Measurements from ENCODE around the gene RSKR.

The RSKR gene

DNA sequence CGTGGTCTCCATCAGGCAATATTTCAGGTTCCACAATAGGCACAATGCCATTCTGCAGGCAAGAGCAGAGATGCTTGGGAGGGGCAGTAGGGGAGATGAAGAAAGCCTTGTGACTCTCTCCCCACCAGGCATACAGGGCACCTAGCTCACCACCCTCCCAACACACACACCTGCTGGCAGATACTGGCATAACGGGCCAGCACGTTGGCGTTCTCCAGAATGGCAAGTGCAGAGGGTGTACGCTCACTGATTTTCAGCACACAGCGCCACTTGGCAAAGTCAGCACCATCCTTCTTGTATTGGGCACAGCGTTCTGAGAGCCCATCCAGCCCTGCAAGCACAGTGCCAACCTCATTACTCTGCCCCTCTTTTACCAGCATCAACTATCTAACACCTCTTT is 39.5 kb downstream of the RSKR start:
- Histone ChIP-seq H3K9me3 (ENCODE audit: insufficient read depth, low read length, severe bottlenecking) (no peaks in the 10 kb centered on the region), H3K4me1 (ENCODE audit: insufficient read depth, low read length) (peaks cover 28% of the 10 kb centered on the region), H2AFZ (ENCODE audit: low read depth, low read length) (no peak overlapping the region), H3K4me3 (ENCODE audit: low read depth in 1 of 2, low read length in 2 of 2) (no peak overlapping the region), H4K20me1 (ENCODE audit: insufficient read depth, low read length) (no peaks in the 10 kb centered on the region; the same call in 1 of the 2 replicates), H3K79me2 (ENCODE audit: insufficient read depth, low read length) (peaks cover 23% of the 10 kb centered on the region), H3K27me3 (ENCODE audit: insufficient read depth, low read length, poor library complexity) (no peaks in the 10 kb centered on the region), H3K4me2 (ENCODE audit: insufficient read depth, low read length) (no peak overlapping the region), H3K9ac (ENCODE audit: low read depth, low read length) (no peak overlapping the region), H3K27ac (ENCODE audit: low read length) (no peak overlapping the region), H3K36me3 (ENCODE audit: insufficient read depth, low read length) (peaks cover 38% of the 10 kb centered on the region)
- TF ChIP-seq EZH2 (IDR thresholded peaks at IDR 0.05; ENCODE audit: borderline replicate concordance, low read depth, low read length, severe bottlenecking), result no peak
- TF ChIP-seq, protein P1, sequence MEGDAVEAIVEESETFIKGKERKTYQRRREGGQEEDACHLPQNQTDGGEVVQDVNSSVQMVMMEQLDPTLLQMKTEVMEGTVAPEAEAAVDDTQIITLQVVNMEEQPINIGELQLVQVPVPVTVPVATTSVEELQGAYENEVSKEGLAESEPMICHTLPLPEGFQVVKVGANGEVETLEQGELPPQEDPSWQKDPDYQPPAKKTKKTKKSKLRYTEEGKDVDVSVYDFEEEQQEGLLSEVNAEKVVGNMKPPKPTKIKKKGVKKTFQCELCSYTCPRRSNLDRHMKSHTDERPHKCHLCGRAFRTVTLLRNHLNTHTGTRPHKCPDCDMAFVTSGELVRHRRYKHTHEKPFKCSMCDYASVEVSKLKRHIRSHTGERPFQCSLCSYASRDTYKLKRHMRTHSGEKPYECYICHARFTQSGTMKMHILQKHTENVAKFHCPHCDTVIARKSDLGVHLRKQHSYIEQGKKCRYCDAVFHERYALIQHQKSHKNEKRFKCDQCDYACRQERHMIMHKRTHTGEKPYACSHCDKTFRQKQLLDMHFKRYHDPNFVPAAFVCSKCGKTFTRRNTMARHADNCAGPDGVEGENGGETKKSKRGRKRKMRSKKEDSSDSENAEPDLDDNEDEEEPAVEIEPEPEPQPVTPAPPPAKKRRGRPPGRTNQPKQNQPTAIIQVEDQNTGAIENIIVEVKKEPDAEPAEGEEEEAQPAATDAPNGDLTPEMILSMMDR (IDR thresholded peaks at IDR 0.05; ENCODE audit: borderline replicate concordance, extremely low read depth, low read length, poor library complexity, severe bottlenecking), result peak; percentile 43
- ATAC-seq (ENCODE audit: insufficient read depth, low read depth), result no peak
- no peak for DNase-seq

DNA sequence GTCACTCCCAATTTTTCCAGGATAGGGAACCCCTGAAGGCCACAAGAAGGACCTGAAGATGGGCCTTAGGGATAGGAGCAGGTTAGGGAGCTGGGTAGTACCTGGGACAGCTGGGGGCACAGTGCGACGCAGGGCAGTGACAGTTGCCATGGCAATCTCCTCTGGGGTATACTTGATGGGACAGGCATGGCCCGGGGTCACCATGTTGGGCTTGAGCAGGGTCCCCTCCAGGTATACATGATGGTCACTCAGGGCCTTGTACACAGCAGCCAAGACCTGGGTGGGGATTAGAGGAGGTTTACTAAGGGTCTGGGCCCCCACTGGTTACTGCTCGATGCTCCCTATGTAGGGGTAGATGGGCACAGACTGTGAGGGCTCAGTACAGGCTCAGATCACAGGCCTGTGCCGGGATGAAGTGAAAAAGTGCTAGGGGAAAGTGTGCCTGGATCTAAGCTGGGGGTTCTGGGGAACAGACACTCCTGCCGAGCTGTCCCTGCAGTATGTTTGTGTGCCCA is 40.0 kb downstream of the RSKR start:
- no peak for DNase-seq
- H3K27me3 ChIP-seq (ENCODE audit: insufficient read depth, low read length, poor library complexity), result no peaks in the 10 kb centered on the region
- H3K9me3 ChIP-seq (ENCODE audit: insufficient read depth, low read length, severe bottlenecking), result no peaks in the 10 kb centered on the region
- TF ChIP-seq, protein P1 (IDR thresholded peaks at IDR 0.05; ENCODE audit: borderline replicate concordance, extremely low read depth, low read length, poor library complexity, severe bottlenecking), result no peak
- TF ChIP-seq EZH2 (IDR thresholded peaks at IDR 0.05; ENCODE audit: borderline replicate concordance, low read depth, low read length, severe bottlenecking), result no peak
- H3K36me3 ChIP-seq (ENCODE audit: insufficient read depth, low read length), result peaks cover 33% of the 10 kb centered on the region
- no peak overlapping the region for H3K9ac ChIP-seq (ENCODE audit: low read depth, low read length)
- no peak overlapping the region for H3K4me3 ChIP-seq (ENCODE audit: low read depth in 1 of 2, low read length in 2 of 2)
- no peak overlapping the region for H2AFZ ChIP-seq (ENCODE audit: low read depth, low read length)
- peaks cover 33% of the 10 kb centered on the region for H3K4me1 ChIP-seq (ENCODE audit: insufficient read depth, low read length)
- ATAC-seq (ENCODE audit: insufficient read depth, low read depth), result no peak
- H3K79me2 ChIP-seq (ENCODE audit: insufficient read depth, low read length), result peaks cover 28% of the 10 kb centered on the region
- no peaks in the 10 kb centered on the region; the same call in 1 of the 2 replicates for H4K20me1 ChIP-seq (ENCODE audit: insufficient read depth, low read length)
- H3K27ac ChIP-seq (ENCODE audit: low read length), result no peak overlapping the region
- no peak overlapping the region for H3K4me2 ChIP-seq (ENCODE audit: insufficient read depth, low read length)

DNA sequence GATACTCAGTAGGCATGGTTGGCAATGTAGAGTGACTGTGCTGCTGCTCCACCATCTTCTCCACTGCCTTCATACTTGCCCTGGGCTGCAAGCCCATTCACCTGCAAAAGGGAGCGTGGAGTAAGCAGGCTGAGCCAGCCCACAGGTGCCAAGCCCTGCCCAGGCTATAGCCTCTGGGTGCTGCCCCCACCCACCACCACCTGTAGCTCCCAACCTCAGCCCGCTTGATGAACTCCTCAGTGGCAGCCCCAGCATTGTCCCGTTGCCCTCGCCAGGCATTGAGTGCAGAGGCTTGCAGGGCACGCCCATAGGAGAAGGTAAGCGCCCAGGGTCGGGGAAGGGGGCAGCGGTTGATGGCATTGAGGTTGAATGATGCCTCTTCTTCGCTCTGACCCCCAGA is 40.5 kb downstream of the RSKR start:
- Histone ChIP-seq H3K4me1 (ENCODE audit: insufficient read depth, low read length) (peaks cover 35% of the 10 kb centered on the region), H3K9me3 (ENCODE audit: insufficient read depth, low read length, severe bottlenecking) (no peaks in the 10 kb centered on the region), H4K20me1 (ENCODE audit: insufficient read depth, low read length) (no peaks in the 10 kb centered on the region; the same call in 1 of the 2 replicates), H3K27me3 (ENCODE audit: insufficient read depth, low read length, poor library complexity) (no peaks in the 10 kb centered on the region), H3K36me3 (ENCODE audit: insufficient read depth, low read length) (peaks cover 28% of the 10 kb centered on the region), H3K9ac (ENCODE audit: low read depth, low read length) (no peak overlapping the region), H2AFZ (ENCODE audit: low read depth, low read length) (no peak overlapping the region), H3K27ac (ENCODE audit: low read length) (no peak overlapping the region), H3K4me3 (ENCODE audit: low read depth in 1 of 2, low read length in 2 of 2) (no peak overlapping the region), H3K4me2 (ENCODE audit: insufficient read depth, low read length) (no peak overlapping the region), H3K79me2 (ENCODE audit: insufficient read depth, low read length) (peaks cover 29% of the 10 kb centered on the region)
- TF ChIP-seq, protein P1 (IDR thresholded peaks at IDR 0.05; ENCODE audit: borderline replicate concordance, extremely low read depth, low read length, poor library complexity, severe bottlenecking), result no peak
- no peak for TF ChIP-seq EZH2 (IDR thresholded peaks at IDR 0.05; ENCODE audit: borderline replicate concordance, low read depth, low read length, severe bottlenecking)
- no peak for DNase-seq
- no peak for ATAC-seq (ENCODE audit: insufficient read depth, low read depth)

All from DND-41 (cell line).